ENCODE measurements around the gene CNOT1. TPM values are rescaled to one million over a fixed set of nuclear protein-coding genes. Genes with fewer than 3 reads are reported as not detected.

Gene CNOT1
- total and polyA plus RNA-seq, 8 donors, result 137 to 209 (median 180) TPM

- Histone ChIP-seq H3K36me3 (peaks cover 16 to 100% of the 10 kb centered on the region in 2 donors), H3K4me3 (no peak overlapping the region), H3K27me3 (no peaks in the 10 kb centered on the region), H3K4me1 (no peaks in the 10 kb centered on the region), H3K9me3 (no peaks in the 10 kb centered on the region), H3K27ac (no peak overlapping the region)
- DNase-seq, result no peak
- intact Hi-C loops (cut with DNase I), result no loop called here
- ATAC-seq, result no peak
- no peak for TF ChIP-seq CTCF (IDR thresholded peaks at IDR 0.05)
Measured at GRCh38 chr16:58536278-58536677, 93.3 kb downstream of the CNOT1 start.

GRCh38 chr16:58535100-58535499, 94.5 kb downstream of the CNOT1 start:
- Histone ChIP-seq H3K4me3 (no peak overlapping the region), H3K27me3 (no peaks in the 10 kb centered on the region), H3K4me1 (no peaks in the 10 kb centered on the region), H3K9me3 (no peaks in the 10 kb centered on the region), H3K36me3 (peaks cover 13 to 100% of the 10 kb centered on the region in 2 donors), H3K27ac (no peak overlapping the region)
- no peak for DNase-seq
- ATAC-seq, result no peak
- TF ChIP-seq CTCF (IDR thresholded peaks at IDR 0.05), result no peak
- intact Hi-C loops (cut with DNase I), result no loop called here

DNA sequence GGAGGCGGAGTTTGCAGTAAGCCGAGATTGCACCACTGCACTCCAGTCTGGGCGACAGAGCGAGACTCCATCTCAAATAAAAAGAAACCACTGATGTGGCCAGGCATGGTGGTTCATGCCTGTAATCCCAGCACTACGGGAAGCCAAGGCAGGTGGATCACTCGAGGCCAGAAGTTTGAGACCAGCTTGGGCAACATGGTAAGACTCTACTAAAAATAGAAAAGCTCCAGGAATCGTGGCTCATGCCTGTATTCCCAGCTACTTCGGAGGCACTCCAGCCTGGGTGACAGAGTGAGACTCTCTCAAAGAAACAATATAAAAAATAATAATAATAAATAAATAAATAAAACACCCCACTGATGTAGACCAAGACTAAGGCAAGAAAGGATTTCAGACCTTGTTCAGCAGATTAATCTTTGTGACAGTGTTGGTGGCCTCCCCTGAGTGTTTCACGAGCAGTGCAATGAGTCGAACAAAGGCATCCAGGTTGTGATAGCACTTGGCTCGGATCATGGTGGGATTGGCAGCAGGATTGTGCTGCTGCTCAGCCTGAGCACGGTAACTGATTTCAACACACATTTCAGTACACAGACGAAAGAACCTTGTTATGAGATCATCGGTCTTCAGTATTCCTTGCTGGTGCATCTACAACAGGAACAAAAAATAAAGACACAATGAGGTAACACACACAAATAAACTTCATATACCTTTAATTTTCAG, 95.7 kb downstream of the CNOT1 start:
- no peak for TF ChIP-seq CTCF (IDR thresholded peaks at IDR 0.05)
- H3K27ac ChIP-seq, result no peak overlapping the region
- H3K4me1 ChIP-seq, result no peaks in the 10 kb centered on the region
- no peaks in the 10 kb centered on the region for H3K27me3 ChIP-seq
- DNase-seq (no peak), ATAC-seq (no peak)
- no peak overlapping the region for H3K4me3 ChIP-seq
- intact Hi-C loops (cut with DNase I), result no loop called here
- H3K9me3 ChIP-seq, result no peaks in the 10 kb centered on the region
- H3K36me3 ChIP-seq, result peaks cover 5 to 100% of the 10 kb centered on the region in 2 donors

DNA sequence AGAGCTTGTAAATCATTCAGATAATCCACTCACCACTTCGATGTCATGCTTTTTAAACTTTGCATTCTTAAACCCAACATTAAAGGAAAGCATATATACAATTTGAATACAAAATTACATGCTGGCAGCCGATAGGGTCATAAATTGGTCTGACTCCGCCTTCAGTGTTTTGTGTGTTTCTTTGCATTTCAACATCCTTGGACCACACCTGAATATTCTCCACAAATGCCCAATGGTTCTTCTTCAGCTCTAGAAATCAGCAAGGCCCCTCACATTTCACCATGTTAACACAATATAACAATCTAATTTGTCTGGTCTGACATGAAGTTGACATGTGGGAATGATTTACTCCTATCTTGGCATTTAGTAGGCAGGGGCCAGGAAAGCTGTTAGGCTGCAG, 97.2 kb downstream of the CNOT1 start:
- no peaks in the 10 kb centered on the region for H3K9me3 ChIP-seq
- peaks cover 0 to 100% of the 10 kb centered on the region in 2 donors for H3K36me3 ChIP-seq
- no peak for TF ChIP-seq CTCF (IDR thresholded peaks at IDR 0.05)
- intact Hi-C loops (cut with DNase I), result no loop called here
- no peak overlapping the region for H3K27ac ChIP-seq
- no peak for DNase-seq
- no peak for ATAC-seq
- H3K4me1 ChIP-seq, result no peaks in the 10 kb centered on the region
- H3K4me3 ChIP-seq, result no peak overlapping the region
- H3K27me3 ChIP-seq, result no peaks in the 10 kb centered on the region

- ATAC-seq, result no peak
- H3K36me3 ChIP-seq, result peaks cover 6 to 100% of the 10 kb centered on the region in 2 donors
- H3K4me1 ChIP-seq, result no peaks in the 10 kb centered on the region
Measured at GRCh38 chr16:58530179-58530578, 99.4 kb downstream of the CNOT1 start.

More at GRCh38 chr16:58530179-58530578, 99.4 kb downstream of the CNOT1 start:
- Histone ChIP-seq H3K9me3 (no peaks in the 10 kb centered on the region), H3K27ac (no peak overlapping the region), H3K27me3 (no peaks in the 10 kb centered on the region), H3K4me3 (no peak overlapping the region)
- intact Hi-C loops (cut with DNase I), result no loop called here
- DNase-seq, result no peak
- no peak for TF ChIP-seq CTCF (IDR thresholded peaks at IDR 0.05)

Measured in left lung (tissue), 10 donors.